WTC11 (cell line): ENCODE measurements around the gene CORO1C. TPM values are rescaled to one million over a fixed set of nuclear protein-coding genes. Genes with fewer than 3 reads are reported as not detected.
A peak's percentile ranks its signal among the peaks of the same experiment; 100 is the strongest.

Experiments
- ATAC-seq: fragments of 200-7000 bp; cut with Tn5 transposase; 2 replicates; pipeline ENCODE4 v1.10.0; 2021; ENCODE audit warnings: mild to moderate bottlenecking, moderate library complexity
- CTCF ChIA-PET: fragments of 300-600 bp; sonication (Branson Sonifier 250); formaldehyde crosslinking; loops from one replicate; lab custom pipeline; 2021; ENCODE audit warnings: antibody characterized with exemption; lab: Charles Lee
- POLR2A ChIA-PET: fragments of 350-600 bp; sonication (Branson Sonifier 250); formaldehyde crosslinking; loops from one replicate; lab custom pipeline; 2021; ENCODE audit warnings: antibody characterized with exemption; lab: Charles Lee
- DNase-seq: peaks from one replicate; pipeline ENCODE4 v3.0.0; 2021; ENCODE audit warnings: low spot score
- H3K27ac Mint-ChIP-seq: 2 replicates; pipeline ENCODE4 v1.8.0; 2021; ENCODE audit warnings: mixed read lengths
- H3K27me3 Mint-ChIP-seq: 2 replicates; pipeline ENCODE4 v1.8.0; 2021; ENCODE audit warnings: low read depth, mild to moderate bottlenecking, moderate library complexity, mixed read lengths
- H3K36me3 Mint-ChIP-seq: 2 replicates; pipeline ENCODE4 v1.8.0; 2021; ENCODE audit warnings: mixed read lengths
- H3K4me1 Mint-ChIP-seq: 2 replicates; pipeline ENCODE4 v1.8.0; 2022; ENCODE audit warnings: mixed read lengths
- H3K4me3 Mint-ChIP-seq: 2 replicates; pipeline ENCODE4 v1.8.0; 2021; ENCODE audit warnings: mild to moderate bottlenecking, moderate library complexity, mixed read lengths
- H3K9me3 Mint-ChIP-seq: 2 replicates; pipeline ENCODE4 v1.8.0; 2021; ENCODE audit warnings: mixed read lengths
- AR ChIP-seq: fragments of 250-450 bp; sonication (Bioruptor Pico); IDR thresholded peaks from 2 replicates; pipeline ENCODE4 v1.9.0; 2021; ENCODE audit warnings: mild to moderate bottlenecking
- ATF3 ChIP-seq: sonication (generic); formaldehyde crosslinking; conservative IDR thresholded peaks from 2 replicates; pipeline ENCODE4 v1.8.1; 2022; ENCODE audit warnings: mild to moderate bottlenecking, missing genetic modification reagents
- ATF6 ChIP-seq: sonication (generic); formaldehyde crosslinking; IDR thresholded peaks from 2 replicates; pipeline ENCODE4 v1.8.1; 2023; ENCODE audit warnings: mild to moderate bottlenecking, missing genetic modification reagents
- CBFB ChIP-seq: sonication (generic); formaldehyde crosslinking; IDR thresholded peaks from 2 replicates; pipeline ENCODE4 v1.8.1; 2022; ENCODE audit warnings: mild to moderate bottlenecking, low read depth, missing genetic modification reagents
- CREB1 ChIP-seq: sonication (generic); formaldehyde crosslinking; IDR thresholded peaks from 2 replicates; pipeline ENCODE4 v1.8.0; 2023; ENCODE audit warnings: mild to moderate bottlenecking, missing genetic modification reagents
- ELF4 ChIP-seq: sonication (generic); formaldehyde crosslinking; IDR thresholded peaks from 2 replicates; pipeline ENCODE4 v1.8.1; 2022; ENCODE audit warnings: low read depth, mild to moderate bottlenecking, moderate library complexity, missing genetic modification reagents
- EMX1 ChIP-seq: fragments of 250-450 bp; sonication (Bioruptor Pico); IDR thresholded peaks from 2 replicates; pipeline ENCODE4 v1.8.0; 2021; ENCODE audit warnings: mild to moderate bottlenecking
- FOXP4 ChIP-seq: sonication (generic); formaldehyde crosslinking; IDR thresholded peaks from 2 replicates; pipeline ENCODE4 v1.8.0; 2022; ENCODE audit warnings: mild to moderate bottlenecking, missing genetic modification reagents
- HMGXB4 ChIP-seq: sonication (generic); formaldehyde crosslinking; IDR thresholded peaks from 2 replicates; pipeline ENCODE4 v1.8.1; 2023; ENCODE audit warnings: mild to moderate bottlenecking, moderate library complexity, missing genetic modification reagents
- IRF1 ChIP-seq: sonication (generic); formaldehyde crosslinking; IDR thresholded peaks from 2 replicates; pipeline ENCODE4 v1.8.0; 2023; ENCODE audit warnings: missing genetic modification reagents
- JAZF1 ChIP-seq: fragments of 250-450 bp; sonication (Bioruptor Pico); IDR thresholded peaks from 2 replicates; pipeline ENCODE4 v1.9.0; 2021; ENCODE audit warnings: moderate library complexity, mild to moderate bottlenecking, inconsistent platforms
- KAT7 ChIP-seq: sonication (generic); formaldehyde crosslinking; IDR thresholded peaks from 2 replicates; pipeline ENCODE4 v1.8.1; 2023; ENCODE audit warnings: missing genetic modification reagents, mild to moderate bottlenecking, borderline replicate concordance
- MYBL2 ChIP-seq: sonication (generic); formaldehyde crosslinking; IDR thresholded peaks from 2 replicates; pipeline ENCODE4 v1.8.1; 2023; ENCODE audit warnings: mild to moderate bottlenecking, moderate library complexity, missing genetic modification reagents
- NFATC4 ChIP-seq: fragments of 250-450 bp; sonication (Bioruptor Pico); IDR thresholded peaks from 2 replicates; pipeline ENCODE4 v1.9.0; 2021; ENCODE audit warnings: mild to moderate bottlenecking
- SOX15 ChIP-seq: fragments of 250-450 bp; sonication (Bioruptor Pico); IDR thresholded peaks from 2 replicates; pipeline ENCODE4 v1.9.0; 2021; ENCODE audit warnings: mild to moderate bottlenecking
- TCF7 ChIP-seq: sonication (generic); formaldehyde crosslinking; IDR thresholded peaks from 2 replicates; pipeline ENCODE4 v1.8.0; 2022; ENCODE audit warnings: mild to moderate bottlenecking, low read depth, missing genetic modification reagents, moderate library complexity
- USF1 ChIP-seq: sonication (generic); formaldehyde crosslinking; IDR thresholded peaks from 2 replicates; pipeline ENCODE4 v1.8.0; 2022; ENCODE audit warnings: mild to moderate bottlenecking, missing genetic modification reagents
- ZBTB21 ChIP-seq: sonication (generic); formaldehyde crosslinking; IDR thresholded peaks from 2 replicates; pipeline ENCODE4 v1.8.1; 2023; ENCODE audit warnings: mild to moderate bottlenecking, missing genetic modification reagents, borderline replicate concordance
- ZMAT4 ChIP-seq: fragments of 250-450 bp; sonication (Bioruptor Pico); IDR thresholded peaks from 2 replicates; pipeline ENCODE4 v1.9.0; 2021; ENCODE audit warnings: mild to moderate bottlenecking
- ZNF121 ChIP-seq: sonication (generic); formaldehyde crosslinking; IDR thresholded peaks from 2 replicates; pipeline ENCODE4 v1.8.0; 2023; ENCODE audit warnings: missing genetic modification reagents
- ZNF423 ChIP-seq: fragments of 250-450 bp; sonication (Bioruptor Pico); IDR thresholded peaks from 2 replicates; pipeline ENCODE4 v2.1.2; 2022; ENCODE audit warnings: mild to moderate bottlenecking, moderate library complexity
- total RNA-seq: library from RNA; stranded (reverse); gene quantifications from 3 replicates; pipeline ENCODE4 v1.2.3, GENCODE V29; 2021

The CORO1C gene
- total RNA-seq, 1 experiment from 2014 or later: 113 TPM

GRCh38 chr12:108627134-108627920 is 104.0 kb downstream of the CORO1C start:
- H3K4me1 Mint-ChIP-seq: peaks cover 21% of the 10 kb centered on the region
- TF ChIP-seq ZMAT4 (CRISPR knock-in tag) (no peak), SOX15 (CRISPR knock-in tag) (no peak), KAT7 (CRISPR knock-in tag) (no peak)
- H3K36me3 Mint-ChIP-seq: no peaks in the 10 kb centered on the region
- DNase-seq: no peak
- CTCF ChIA-PET: interaction anchor here (0.8 to 2.0 kb wide), 3 partner anchors 9 to 16 kb away, joined by 4 to 5 read pairs (median 4); no protein-coding TSS in a partner anchor
- H3K27me3 Mint-ChIP-seq: no peaks in the 10 kb centered on the region
- no peak for ATAC-seq
- H3K27ac Mint-ChIP-seq: no peak overlapping the region
- peaks cover 12% of the 10 kb centered on the region; the same call in 1 of the 2 replicates for H3K9me3 Mint-ChIP-seq
- POLR2A ChIA-PET: no interaction called here
- no peak overlapping the region for H3K4me3 Mint-ChIP-seq

GRCh38 chr12:108625228-108625627 is 106.1 kb downstream of the CORO1C start:
- H3K27me3 Mint-ChIP-seq: no peaks in the 10 kb centered on the region
- no peak overlapping the region; the same call in 1 of the 2 replicates for H3K27ac Mint-ChIP-seq
- ChIA-PET POLR2A (no interaction called here), CTCF (no interaction called here)
- no peaks in the 10 kb centered on the region for H3K36me3 Mint-ChIP-seq
- peaks cover 13% of the 10 kb centered on the region; the same call in 1 of the 2 replicates for H3K9me3 Mint-ChIP-seq
- H3K4me3 Mint-ChIP-seq: no peak overlapping the region
- peak; percentile 43 for ATAC-seq
- TF ChIP-seq FOXP4 (no peak), EMX1 (CRISPR knock-in tag) (no peak), IRF1 (CRISPR knock-in tag) (no peak), ATF6 (CRISPR knock-in tag) (no peak), ZNF423 (no peak), MYBL2 (no peak), HMGXB4 (CRISPR knock-in tag) (no peak), ZNF121 (no peak)
- H3K4me1 Mint-ChIP-seq: peaks cover 25% of the 10 kb centered on the region
- DNase-seq: no peak

GRCh38 chr12:108623577-108623976 is 107.7 kb downstream of the CORO1C start:
- no peaks in the 10 kb centered on the region for H3K27me3 Mint-ChIP-seq
- no peaks in the 10 kb centered on the region for H3K36me3 Mint-ChIP-seq
- POLR2A ChIA-PET: no interaction called here
- CTCF ChIA-PET: no interaction called here
- ATAC-seq (no peak), DNase-seq (no peak)
- H3K4me3 Mint-ChIP-seq: no peak overlapping the region
- H3K4me1 Mint-ChIP-seq: peaks cover 34% of the 10 kb centered on the region
- H3K27ac Mint-ChIP-seq: no peak overlapping the region
- H3K9me3 Mint-ChIP-seq: peaks cover 13% of the 10 kb centered on the region; the same call in 1 of the 2 replicates
- TF ChIP-seq CBFB (CRISPR knock-in tag): no peak
- TF ChIP-seq TCF7 (CRISPR knock-in tag): no peak
- no peak for TF ChIP-seq JAZF1 (CRISPR knock-in tag)
- no peak for TF ChIP-seq NFATC4 (CRISPR knock-in tag)
- TF ChIP-seq ELF4 (CRISPR knock-in tag): no peak
- TF ChIP-seq ZBTB21 (CRISPR knock-in tag): no peak
- TF ChIP-seq USF1 (CRISPR knock-in tag): no peak
- TF ChIP-seq AR (CRISPR knock-in tag): no peak
- no peak for TF ChIP-seq CREB1 (CRISPR knock-in tag)
- no peak for TF ChIP-seq ATF3 (CRISPR knock-in tag)
